Karpas-422 (cell line): Measurements from ENCODE around the gene KIF6. TPM values are rescaled to one million over a fixed set of nuclear protein-coding genes. Genes with fewer than 3 reads are reported as not detected.

Experiments used
- DNase-seq: peaks from one replicate; pipeline ENCODE4 v3.0.0-alpha.2; 2015
- H2AFZ ChIP-seq: fragments of 200-600 bp; sonication (generic); 2 replicates; pipeline ENCODE4 v1.6.1; 2014; ENCODE audit warnings: antibody characterized with exemption, low read length, mixed read lengths
- H3K27ac ChIP-seq: fragments of 200-600 bp; sonication (generic); 2 replicates; pipeline ENCODE4 v1.5.1; 2014; ENCODE audit warnings: mild to moderate bottlenecking, low read length, moderate library complexity
- H3K27me3 ChIP-seq: fragments of 200-600 bp; sonication (generic); 2 replicates; pipeline ENCODE4 v1.6.1; 2014; ENCODE audit warnings: low read length, mixed read lengths
- H3K36me3 ChIP-seq: fragments of 200-600 bp; sonication (generic); 2 replicates; pipeline ENCODE4 v1.6.1; 2014; ENCODE audit warnings: low read length, mixed read lengths; ENCODE audit not compliant: insufficient read depth
- H3K4me1 ChIP-seq: fragments of 200-600 bp; sonication (generic); 2 replicates; pipeline ENCODE4 v1.6.1; 2014; ENCODE audit warnings: mild to moderate bottlenecking, low read length, mixed read lengths
- H3K4me2 ChIP-seq: fragments of 200-600 bp; sonication (generic); 2 replicates; pipeline ENCODE4 v1.6.1; 2014; ENCODE audit warnings: low read length, low read depth, mild to moderate bottlenecking; ENCODE audit not compliant: poor library complexity, severe bottlenecking
- H3K4me3 ChIP-seq: fragments of 200-600 bp; sonication (generic); 2 replicates; pipeline ENCODE4 v1.5.1; 2014; ENCODE audit warnings: mild to moderate bottlenecking, antibody characterized with exemption, low read length, mixed read lengths
- H3K79me2 ChIP-seq: fragments of 200-600 bp; sonication (generic); 2 replicates; pipeline ENCODE4 v1.6.1; 2014; ENCODE audit warnings: mild to moderate bottlenecking, low read length, mixed read lengths
- H3K9ac ChIP-seq: fragments of 200-600 bp; sonication (generic); 2 replicates; pipeline ENCODE4 v1.6.0; 2014; ENCODE audit warnings: low read length
- H3K9me2 ChIP-seq: fragments of 200-600 bp; sonication (generic), shearing (Covaris generic); replicated peaks from 2 replicates; pipeline ENCODE4 v1.6.0; 2014; ENCODE audit warnings: mild to moderate bottlenecking, low read length, moderate library complexity; ENCODE audit not compliant: insufficient read depth
- H3K9me3 ChIP-seq: fragments of 300-700, 200-600 bp; sonication (generic); 2 replicates; pipeline ENCODE4 v1.6.1; 2014; ENCODE audit warnings: low read length, mixed read lengths
- H4K20me1 ChIP-seq: fragments of 200-600 bp; sonication (generic); 2 replicates; pipeline ENCODE4 v1.6.1; 2014; ENCODE audit warnings: mild to moderate bottlenecking, antibody characterized with exemption, low read length, low read depth; ENCODE audit not compliant: insufficient read depth
- total RNA-seq: library from RNA; depleted of rRNA; stranded (reverse); fragments of >200 nt; shearing (Covaris generic); gene quantifications from 2 replicates; pipeline ENCODE4 v1.2.3, GENCODE V29; 2014; ENCODE audit warnings: low replicate concordance

The KIF6 gene
- total RNA-seq, 1 experiment from 2014 or later, result not detected

GRCh38 chr6:39432330-39433025 is 292.7 kb downstream of the KIF6 start:
- H3K9me2 ChIP-seq, result no peaks in the 10 kb centered on the region
- H3K4me3 ChIP-seq, result no peak overlapping the region
- no peaks in the 10 kb centered on the region for H3K79me2 ChIP-seq
- H3K27ac ChIP-seq, result no peak overlapping the region
- H3K27me3 ChIP-seq, result no peaks in the 10 kb centered on the region
- no peaks in the 10 kb centered on the region for H3K36me3 ChIP-seq
- H4K20me1 ChIP-seq, result no peaks in the 10 kb centered on the region
- DNase-seq, result no peak
- H2AFZ ChIP-seq, result no peak overlapping the region
- H3K4me1 ChIP-seq, result no peaks in the 10 kb centered on the region
- no peak overlapping the region for H3K4me2 ChIP-seq
- H3K9ac ChIP-seq, result no peak overlapping the region
- no peaks in the 10 kb centered on the region for H3K9me3 ChIP-seq

GRCh38 chr6:39430871-39431523 is 294.2 kb downstream of the KIF6 start:
- Histone ChIP-seq H2AFZ (no peak overlapping the region), H3K4me1 (no peaks in the 10 kb centered on the region), H3K9me3 (no peaks in the 10 kb centered on the region), H3K27ac (no peak overlapping the region), H4K20me1 (no peaks in the 10 kb centered on the region), H3K4me2 (no peak overlapping the region), H3K36me3 (no peaks in the 10 kb centered on the region), H3K9me2 (no peaks in the 10 kb centered on the region), H3K9ac (no peak overlapping the region), H3K27me3 (no peaks in the 10 kb centered on the region), H3K79me2 (no peaks in the 10 kb centered on the region), H3K4me3 (no peak overlapping the region)
- no peak for DNase-seq

GRCh38 chr6:39430446-39430845 is 294.8 kb downstream of the KIF6 start:
- no peaks in the 10 kb centered on the region for H3K36me3 ChIP-seq
- no peak for DNase-seq

GRCh38 chr6:39428816-39429215 is 296.4 kb downstream of the KIF6 start:
- Histone ChIP-seq H3K9me3 (no peaks in the 10 kb centered on the region), H4K20me1 (no peaks in the 10 kb centered on the region), H3K27me3 (no peaks in the 10 kb centered on the region), H3K36me3 (no peaks in the 10 kb centered on the region), H3K9ac (no peak overlapping the region), H3K27ac (no peak overlapping the region), H3K9me2 (no peaks in the 10 kb centered on the region), H3K4me2 (no peak overlapping the region), H3K79me2 (no peaks in the 10 kb centered on the region), H2AFZ (no peak overlapping the region), H3K4me1 (no peaks in the 10 kb centered on the region), H3K4me3 (no peak overlapping the region)
- DNase-seq, result no peak

More at GRCh38 chr6:39430446-39430845, 294.8 kb downstream of the KIF6 start:
- Histone ChIP-seq H3K9me3 (no peaks in the 10 kb centered on the region), H3K27ac (no peak overlapping the region), H3K4me1 (no peaks in the 10 kb centered on the region), H3K79me2 (no peaks in the 10 kb centered on the region), H3K27me3 (no peaks in the 10 kb centered on the region), H3K4me3 (no peak overlapping the region), H3K9ac (no peak overlapping the region), H3K4me2 (no peak overlapping the region), H3K9me2 (no peaks in the 10 kb centered on the region), H4K20me1 (no peaks in the 10 kb centered on the region), H2AFZ (no peak overlapping the region)

DNA sequence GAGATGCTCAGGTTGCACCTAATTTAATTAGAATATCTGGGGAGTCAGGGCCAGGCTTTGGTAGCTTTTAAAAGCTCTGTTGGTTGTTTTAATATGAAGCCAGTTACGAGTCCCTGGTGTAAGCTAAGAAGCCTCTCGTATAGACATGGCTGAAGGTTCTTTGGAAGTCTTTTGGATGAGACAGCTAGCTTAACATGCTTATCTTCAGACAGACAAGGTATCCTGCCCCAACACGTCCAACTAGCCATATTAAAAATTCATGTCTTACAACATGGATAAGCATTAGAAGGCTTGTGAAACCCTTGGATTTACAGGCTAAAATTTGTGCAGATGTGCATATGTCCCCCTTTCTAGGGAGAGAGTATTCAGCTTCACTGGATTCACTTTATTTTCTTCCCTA is 297.1 kb downstream of the KIF6 start:
- Histone ChIP-seq H3K9ac (no peak overlapping the region), H3K4me1 (no peaks in the 10 kb centered on the region), H3K9me3 (no peaks in the 10 kb centered on the region), H3K4me3 (no peak overlapping the region), H2AFZ (no peak overlapping the region), H3K27me3 (no peaks in the 10 kb centered on the region), H3K79me2 (no peaks in the 10 kb centered on the region), H4K20me1 (no peaks in the 10 kb centered on the region), H3K4me2 (no peak overlapping the region), H3K27ac (no peak overlapping the region), H3K9me2 (no peaks in the 10 kb centered on the region), H3K36me3 (no peaks in the 10 kb centered on the region)
- DNase-seq, result no peak

- no peaks in the 10 kb centered on the region for H3K27me3 ChIP-seq
- H3K79me2 ChIP-seq, result no peaks in the 10 kb centered on the region
- H3K4me2 ChIP-seq, result no peak overlapping the region
- H3K9ac ChIP-seq, result no peak overlapping the region
- no peak overlapping the region for H3K4me3 ChIP-seq
- H3K9me3 ChIP-seq, result no peaks in the 10 kb centered on the region
- no peak overlapping the region for H2AFZ ChIP-seq
- H3K4me1 ChIP-seq, result no peaks in the 10 kb centered on the region
- H3K27ac ChIP-seq, result no peak overlapping the region
- no peaks in the 10 kb centered on the region for H3K9me2 ChIP-seq
- H3K36me3 ChIP-seq, result no peaks in the 10 kb centered on the region
- no peak for DNase-seq
- no peaks in the 10 kb centered on the region for H4K20me1 ChIP-seq
Measured at GRCh38 chr6:39426073-39426456, 299.1 kb downstream of the KIF6 start.

- Histone ChIP-seq H3K4me2 (no peak overlapping the region), H3K79me2 (no peaks in the 10 kb centered on the region), H4K20me1 (no peaks in the 10 kb centered on the region), H3K27ac (no peak overlapping the region), H3K4me1 (no peaks in the 10 kb centered on the region), H3K9ac (no peak overlapping the region), H2AFZ (no peak overlapping the region), H3K9me2 (no peaks in the 10 kb centered on the region), H3K36me3 (no peaks in the 10 kb centered on the region), H3K9me3 (no peaks in the 10 kb centered on the region), H3K27me3 (no peaks in the 10 kb centered on the region), H3K4me3 (no peak overlapping the region)
- DNase-seq, result no peak
Measured at GRCh38 chr6:39425346-39426072, 299.7 kb downstream of the KIF6 start.

DNA sequence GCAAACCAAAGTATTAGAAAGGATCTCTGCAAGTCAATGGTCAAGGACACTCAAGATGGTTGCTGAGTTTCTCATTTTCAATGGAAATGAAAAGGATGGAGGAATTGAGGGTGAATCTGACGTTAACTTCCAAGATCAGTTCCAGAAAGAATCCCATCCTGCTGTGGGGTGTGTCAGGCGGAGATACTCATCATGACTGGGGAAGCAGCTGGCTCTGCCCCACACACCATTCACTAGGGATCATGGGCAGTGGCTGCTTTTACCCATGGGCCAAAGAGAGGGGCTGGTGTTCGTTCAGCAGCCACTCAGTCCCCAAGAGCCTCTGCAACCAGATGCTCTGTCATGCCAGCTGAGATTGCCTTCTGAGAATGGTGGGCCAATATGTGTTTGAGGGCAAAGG is 300.4 kb downstream of the KIF6 start:
- Histone ChIP-seq H4K20me1 (no peaks in the 10 kb centered on the region), H3K4me2 (no peak overlapping the region), H3K27ac (no peak overlapping the region), H3K27me3 (no peaks in the 10 kb centered on the region), H3K9ac (no peak overlapping the region), H3K79me2 (no peaks in the 10 kb centered on the region), H3K9me2 (no peaks in the 10 kb centered on the region), H3K4me3 (no peak overlapping the region), H3K9me3 (no peaks in the 10 kb centered on the region), H3K4me1 (no peaks in the 10 kb centered on the region), H2AFZ (no peak overlapping the region), H3K36me3 (no peaks in the 10 kb centered on the region)
- DNase-seq, result no peak
